GM19240 (cell line): Measurements from ENCODE around the gene SULT1A1.

Experiments
- DNase-seq: peaks from one replicate; pipeline ENCODE4 v3.0.0; 2011; ENCODE audit warnings: low spot score; ENCODE audit not compliant: insufficient read length

Gene SULT1A1

DNA sequence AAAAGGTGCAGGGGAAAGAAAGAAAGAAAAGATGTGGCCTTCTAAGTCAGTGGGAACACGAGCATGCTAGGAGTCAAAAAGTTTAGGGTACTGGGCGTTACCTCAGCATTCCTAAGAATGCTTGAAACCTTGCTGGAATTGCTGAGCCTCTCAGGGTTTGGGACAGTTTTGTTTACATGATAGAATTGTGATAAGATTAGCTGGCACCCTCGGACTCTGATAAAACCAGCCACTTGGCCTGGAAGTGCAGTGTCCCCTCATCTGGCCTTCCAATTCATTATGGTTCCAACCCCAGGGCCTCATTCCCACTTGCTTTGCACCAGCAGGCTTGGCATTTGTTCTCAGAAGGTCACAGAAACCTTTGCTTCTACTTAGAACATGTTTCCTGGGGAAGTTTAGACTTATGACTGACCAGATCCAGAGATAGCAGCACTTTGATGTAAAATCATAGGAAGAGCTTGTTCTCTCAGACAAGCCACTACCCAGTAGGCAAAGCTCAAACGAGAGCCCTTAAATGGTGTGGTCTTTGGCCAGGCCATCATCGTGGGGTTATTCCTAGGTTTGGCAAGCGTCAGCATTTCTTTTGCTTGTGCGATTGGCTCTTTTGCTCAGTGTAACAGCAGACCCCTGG lies 48.2 kb downstream of the SULT1A1 start:
- no peak for DNase-seq

- no peak for DNase-seq
Observed at GRCh38 chr16:28558456-28558855, 51.4 kb downstream of the SULT1A1 start.

GRCh38 chr16:28556914-28557320 lies 52.9 kb downstream of the SULT1A1 start:
- no peak for DNase-seq

- no peak for DNase-seq
Observed at GRCh38 chr16:28555561-28555960, 54.3 kb downstream of the SULT1A1 start.
